GM12864 (cell line): ENCODE measurements around the gene CTNNA3.

Experiments
- DNase-seq: peaks from one replicate; pipeline ENCODE4 v3.0.0-alpha.2; 2011; ENCODE audit warnings: low read depth
- H3K4me3 ChIP-seq: 2 replicates; pipeline ENCODE4 v1.5.1; 2011; ENCODE audit warnings: mild to moderate bottlenecking, low read depth, low read length, control low read depth
- TF ChIP-seq, protein P1 (sequence below): IDR thresholded peaks from 2 replicates; pipeline ENCODE4 v1.5.1; 2011; ENCODE audit warnings: low read depth, mild to moderate bottlenecking, moderate library complexity, low read length, control low read depth, inconsistent platforms; ENCODE audit errors: missing control alignments

CTNNA3 gene

DNA sequence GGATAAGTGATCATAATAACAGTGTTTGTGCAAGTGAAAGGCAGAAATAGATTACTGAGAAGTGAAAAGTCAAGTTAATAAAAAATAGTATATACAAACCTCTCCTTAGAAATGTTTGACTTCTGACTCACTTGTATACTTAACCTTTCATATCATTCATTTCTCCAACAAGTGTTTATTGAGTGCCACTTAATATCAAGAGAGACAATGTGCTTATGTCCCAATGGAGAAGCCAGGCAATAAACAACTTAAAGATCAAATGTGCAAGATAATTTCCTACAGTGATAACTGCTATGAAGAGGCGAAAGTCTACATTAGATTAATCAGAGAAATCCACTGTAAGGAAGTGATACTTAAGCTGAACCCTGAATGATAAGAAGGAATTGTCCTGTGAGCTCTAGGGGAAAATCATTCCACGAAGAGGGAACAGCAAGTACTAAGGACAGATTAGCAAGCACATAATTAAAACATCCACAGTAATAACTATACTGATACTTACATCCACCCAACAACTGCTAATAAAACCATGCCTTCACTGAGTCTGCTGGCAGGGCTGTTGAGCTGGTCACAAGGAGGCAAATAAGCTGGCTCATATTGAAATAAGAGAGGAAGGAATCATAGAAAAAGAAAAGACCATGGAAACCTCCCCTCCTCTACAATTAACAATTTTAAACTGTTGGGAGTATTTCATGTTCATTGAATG lies 203.5 kb downstream of the CTNNA3 start:
- DNase-seq, result no peak
- TF ChIP-seq, protein P1, sequence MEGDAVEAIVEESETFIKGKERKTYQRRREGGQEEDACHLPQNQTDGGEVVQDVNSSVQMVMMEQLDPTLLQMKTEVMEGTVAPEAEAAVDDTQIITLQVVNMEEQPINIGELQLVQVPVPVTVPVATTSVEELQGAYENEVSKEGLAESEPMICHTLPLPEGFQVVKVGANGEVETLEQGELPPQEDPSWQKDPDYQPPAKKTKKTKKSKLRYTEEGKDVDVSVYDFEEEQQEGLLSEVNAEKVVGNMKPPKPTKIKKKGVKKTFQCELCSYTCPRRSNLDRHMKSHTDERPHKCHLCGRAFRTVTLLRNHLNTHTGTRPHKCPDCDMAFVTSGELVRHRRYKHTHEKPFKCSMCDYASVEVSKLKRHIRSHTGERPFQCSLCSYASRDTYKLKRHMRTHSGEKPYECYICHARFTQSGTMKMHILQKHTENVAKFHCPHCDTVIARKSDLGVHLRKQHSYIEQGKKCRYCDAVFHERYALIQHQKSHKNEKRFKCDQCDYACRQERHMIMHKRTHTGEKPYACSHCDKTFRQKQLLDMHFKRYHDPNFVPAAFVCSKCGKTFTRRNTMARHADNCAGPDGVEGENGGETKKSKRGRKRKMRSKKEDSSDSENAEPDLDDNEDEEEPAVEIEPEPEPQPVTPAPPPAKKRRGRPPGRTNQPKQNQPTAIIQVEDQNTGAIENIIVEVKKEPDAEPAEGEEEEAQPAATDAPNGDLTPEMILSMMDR, result no peak
- no peak overlapping the region for H3K4me3 ChIP-seq

DNA sequence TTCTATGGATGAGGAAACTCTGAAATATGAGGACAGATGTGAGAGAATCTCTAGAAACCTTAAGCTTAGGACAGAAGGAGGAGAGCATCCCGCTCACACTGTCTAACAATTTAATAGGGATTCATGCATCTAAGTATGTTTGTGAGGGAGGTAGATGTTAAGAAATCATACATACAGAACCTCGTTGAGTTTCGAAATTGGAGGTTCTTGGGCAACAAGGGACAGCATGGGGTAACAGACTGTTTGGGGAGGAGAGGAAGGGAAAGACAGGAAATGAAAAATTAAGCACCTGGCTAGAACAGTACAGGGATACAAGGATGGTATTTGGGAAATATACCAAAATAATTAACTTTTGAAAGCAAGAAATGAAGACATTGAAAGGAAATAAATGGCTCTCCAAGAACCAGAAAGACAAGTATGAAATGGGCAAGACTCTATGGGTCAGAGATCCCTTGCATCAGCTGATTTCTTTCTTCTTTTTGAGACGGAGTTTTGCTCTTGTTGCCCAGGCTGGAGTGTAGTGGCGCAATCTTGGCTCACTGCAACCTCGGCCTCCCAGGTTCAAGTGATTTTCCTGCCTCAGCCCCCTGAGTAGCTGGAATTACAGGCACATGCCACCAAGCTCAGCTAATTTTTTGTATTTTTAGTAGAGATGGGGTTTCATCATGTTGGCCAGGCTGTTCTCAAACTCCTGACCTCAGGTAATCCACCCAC lies 207.9 kb downstream of the CTNNA3 start:
- TF ChIP-seq, protein P1, result no peak
- no peak overlapping the region for H3K4me3 ChIP-seq
- no peak for DNase-seq

DNA sequence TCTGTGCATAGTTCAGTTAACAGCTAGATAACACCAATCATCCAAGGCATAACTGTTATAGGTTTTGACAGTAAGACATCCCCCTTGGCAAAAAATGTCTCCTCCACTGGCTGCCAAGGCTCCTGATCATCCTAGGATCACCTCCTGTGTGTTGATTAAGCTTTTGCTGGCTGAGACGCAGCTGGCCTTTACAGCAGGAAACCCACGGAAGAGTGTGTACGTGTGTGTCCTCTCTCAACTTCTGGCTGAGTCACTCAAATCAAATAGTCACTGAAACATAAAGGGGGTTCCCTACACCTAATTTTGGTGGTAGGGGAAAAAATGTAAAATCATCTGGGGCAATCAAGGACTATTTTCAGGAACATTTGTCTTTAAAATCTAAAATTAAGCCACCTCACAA lies 208.8 kb downstream of the CTNNA3 start:
- no peak for DNase-seq
- TF ChIP-seq, protein P1, result no peak
- no peak overlapping the region for H3K4me3 ChIP-seq

DNA sequence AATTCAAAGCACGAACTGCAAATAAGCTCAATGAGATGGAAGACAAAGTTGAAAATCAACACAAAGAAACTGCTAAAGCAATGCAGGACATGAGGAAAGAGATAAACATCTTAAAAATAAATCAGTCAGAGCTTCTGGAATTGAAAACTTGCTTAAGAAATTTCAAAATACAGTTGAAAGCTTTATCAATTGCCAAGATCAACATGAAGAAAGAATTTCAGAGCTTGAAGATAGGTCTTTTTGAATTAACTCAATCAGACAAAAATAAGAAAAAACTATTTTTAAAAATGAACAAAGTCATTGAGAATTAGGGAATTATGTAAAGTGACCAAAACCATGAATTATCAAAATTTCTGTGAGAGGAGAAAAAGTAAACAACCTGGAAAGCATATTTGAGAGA lies 218.1 kb downstream of the CTNNA3 start:
- DNase-seq, result no peak
- TF ChIP-seq, protein P1, result no peak
- no peak overlapping the region for H3K4me3 ChIP-seq

DNA sequence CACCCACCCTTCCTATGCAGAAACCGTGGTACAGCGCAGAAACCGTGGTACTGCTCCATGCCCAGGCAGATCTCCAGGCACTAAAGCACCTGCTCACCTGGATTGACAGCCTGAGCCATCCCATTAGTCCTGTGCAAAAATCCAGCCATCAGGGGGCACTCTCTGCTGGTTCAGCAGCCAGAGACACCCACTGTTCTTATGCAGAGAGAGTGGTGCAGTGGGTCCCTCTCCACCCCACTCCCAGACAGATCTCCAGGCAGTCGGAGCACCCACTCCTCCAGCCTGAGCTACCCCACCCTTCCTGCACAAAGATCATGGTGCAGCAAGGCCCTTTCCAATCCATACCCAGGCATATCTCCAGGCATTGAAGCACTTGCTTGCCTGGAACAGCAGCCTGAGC lies 219.8 kb downstream of the CTNNA3 start:
- DNase-seq, result no peak
- TF ChIP-seq, protein P1, result no peak
- H3K4me3 ChIP-seq, result no peak overlapping the region

DNA sequence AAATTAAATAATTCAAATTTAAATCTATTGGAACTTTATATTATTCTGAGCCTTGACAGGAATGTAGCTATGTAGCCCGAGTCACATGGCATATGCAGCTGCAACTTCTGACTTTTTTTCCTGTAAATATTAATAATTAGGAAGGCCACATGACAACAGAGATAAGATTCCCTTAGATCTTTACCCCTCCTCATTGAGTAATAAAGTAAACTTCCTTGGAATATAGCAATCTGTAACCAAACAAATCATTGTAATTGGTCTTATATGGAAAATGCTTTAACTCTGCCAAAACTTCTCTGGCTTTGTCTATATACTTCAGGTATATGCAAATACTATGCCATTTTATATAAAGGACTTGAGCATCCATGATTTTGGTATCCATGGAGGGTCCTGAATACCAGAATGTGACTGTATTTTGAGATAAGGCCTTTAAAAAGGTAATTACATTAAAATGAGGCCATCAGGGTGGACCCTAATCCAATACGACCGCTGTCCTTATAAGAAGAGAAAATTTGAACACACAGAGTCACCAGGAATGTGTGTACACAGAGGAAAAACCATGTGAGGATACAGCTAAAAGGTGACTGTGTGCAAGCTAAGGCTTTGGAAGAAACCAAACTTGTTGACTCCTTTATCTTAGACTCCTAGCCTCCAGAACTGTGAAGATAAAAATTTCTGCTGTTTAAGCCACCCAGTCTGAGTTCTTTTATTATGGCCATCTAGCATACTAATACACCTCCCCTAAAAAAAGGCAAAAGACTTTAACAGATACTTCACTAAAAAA lies 222.0 kb downstream of the CTNNA3 start:
- H3K4me3 ChIP-seq, result no peak overlapping the region
- TF ChIP-seq, protein P1, result no peak
- no peak for DNase-seq
